ENCODE results near the gene SORT1. TPM values are rescaled to one million over a fixed set of nuclear protein-coding genes. Genes with fewer than 3 reads are reported as not detected.
A peak's percentile ranks its signal among the peaks of the same experiment; 100 is the strongest.

Gene SORT1
- total and polyA plus RNA-seq, 2 of the 8 experiments (the other 6 are each of a cell fraction or from before 2014, with no cell fraction given), result 18.7 to 69.6 TPM

GRCh38 chr1:109277434-109278204 is 120.1 kb downstream of the SORT1 start:
- Histone ChIP-seq H3K4me2 (ENCODE audit: insufficient read depth in 1 of 2, low read depth in 2 of 2, low read length in 2 of 2) (0 out of 4 replicates have a peak overlapping the region, but pooled peaks of 1 of the 2 experiments have one; percentile 19), H3K23ac (ENCODE audit: insufficient read length) (no peak overlapping the region), H2BK15ac (ENCODE audit: low read length) (no peak overlapping the region), H3K18ac (ENCODE audit: extremely low read depth, low read length) (no peak overlapping the region), H3K9ac (replicated peaks in 1 of 4; ENCODE audit: extremely low read depth in 1 of 4, low read depth in 3 of 4, low read length in 3 of 4) (no peak overlapping the region), H2BK120ac (replicated peaks; ENCODE audit: low read depth, low read length) (no peak overlapping the region), H3K27ac (ENCODE audit: low read depth, low read length) (0 out of 2 replicates have a peak overlapping the region, but pooled peaks have one; percentile 20), H2AK5ac (ENCODE audit: low read depth, low read length) (no peak overlapping the region), H2BK12ac (ENCODE audit: low read depth, low read length) (no peak overlapping the region), H3K79me1 (ENCODE audit: low read depth, low read length) (peaks cover 7% of the 10 kb centered on the region), H3K23me2 (ENCODE audit: low read depth, low read length) (peaks cover 6% of the 10 kb centered on the region; the same call in 1 of the 2 replicates), H4K91ac (replicated peaks; ENCODE audit: insufficient read length, low read length) (no peak overlapping the region), H3K79me2 (ENCODE audit: control insufficient read depth in 1 of 2, insufficient read depth in 2 of 2, low read length in 2 of 2) (peaks cover 0 to 15% of the 10 kb centered on the region in 2 experiments; a peak in 3 of 4 replicates), H3K36me3 (ENCODE audit: control insufficient read depth in 2 of 4, insufficient read depth in 4 of 4, low read length in 3 of 4) (peaks cover 10 to 22% (median 16%) of the 10 kb centered on the region in 4 experiments; a peak in 6 of 8 replicates), H3K4me3 (ENCODE audit: extremely low read depth in 1 of 4, insufficient read depth in 2 of 4, low read depth in 3 of 4, low read length in 4 of 4) (no peak overlapping the region), H3K27me3 (replicated peaks in 1 of 4; ENCODE audit: control insufficient read depth in 3 of 4, extremely low read depth in 1 of 4, insufficient read depth in 3 of 4, low read length in 3 of 4) (no peaks in the 10 kb centered on the region), H3K14ac (ENCODE audit: insufficient read length) (no peak overlapping the region), H2BK20ac (ENCODE audit: low read length) (no peak overlapping the region), H4K8ac (ENCODE audit: extremely low read depth, insufficient read depth, low read length) (no peak overlapping the region), H4K5ac (ENCODE audit: insufficient read length, low read depth, low read length) (no peak overlapping the region), H3K56ac (replicated peaks; ENCODE audit: insufficient read length, low read depth, low read length) (no peak overlapping the region), H2AFZ (ENCODE audit: low read length) (no peak overlapping the region), H3K9me3 (ENCODE audit: insufficient read depth in 2 of 2, low read depth in 1 of 2, low read length in 1 of 2) (no peaks in the 10 kb centered on the region), H4K20me1 (replicated peaks in 1 of 2; ENCODE audit: control insufficient read depth in 1 of 2, insufficient read depth in 2 of 2, low read length in 2 of 2) (peaks cover 0 to 3% of the 10 kb centered on the region in 2 experiments), H3K4me1 (replicated peaks in 1 of 4; ENCODE audit: control insufficient read depth in 3 of 4, insufficient read depth in 4 of 4, low read length in 3 of 4) (peaks cover 4 to 19% (median 10%) of the 10 kb centered on the region in 4 experiments; a peak in 6 of 7 replicates), H3K4ac (replicated peaks; ENCODE audit: insufficient read length, low read depth, low read length) (no peak overlapping the region), H2BK5ac (ENCODE audit: low read depth, low read length) (no peak overlapping the region)
- TF ChIP-seq SIN3A (conservative IDR thresholded peaks at IDR 0.05 in 1 of 2, IDR thresholded peaks at IDR 0.05 in 1 of 2; ENCODE audit: low read depth in 1 of 2, low read length in 2 of 2), result no peak
- TF ChIP-seq MAX (IDR thresholded peaks at IDR 0.05), result peak; percentile 61
- TF ChIP-seq, protein P1, sequence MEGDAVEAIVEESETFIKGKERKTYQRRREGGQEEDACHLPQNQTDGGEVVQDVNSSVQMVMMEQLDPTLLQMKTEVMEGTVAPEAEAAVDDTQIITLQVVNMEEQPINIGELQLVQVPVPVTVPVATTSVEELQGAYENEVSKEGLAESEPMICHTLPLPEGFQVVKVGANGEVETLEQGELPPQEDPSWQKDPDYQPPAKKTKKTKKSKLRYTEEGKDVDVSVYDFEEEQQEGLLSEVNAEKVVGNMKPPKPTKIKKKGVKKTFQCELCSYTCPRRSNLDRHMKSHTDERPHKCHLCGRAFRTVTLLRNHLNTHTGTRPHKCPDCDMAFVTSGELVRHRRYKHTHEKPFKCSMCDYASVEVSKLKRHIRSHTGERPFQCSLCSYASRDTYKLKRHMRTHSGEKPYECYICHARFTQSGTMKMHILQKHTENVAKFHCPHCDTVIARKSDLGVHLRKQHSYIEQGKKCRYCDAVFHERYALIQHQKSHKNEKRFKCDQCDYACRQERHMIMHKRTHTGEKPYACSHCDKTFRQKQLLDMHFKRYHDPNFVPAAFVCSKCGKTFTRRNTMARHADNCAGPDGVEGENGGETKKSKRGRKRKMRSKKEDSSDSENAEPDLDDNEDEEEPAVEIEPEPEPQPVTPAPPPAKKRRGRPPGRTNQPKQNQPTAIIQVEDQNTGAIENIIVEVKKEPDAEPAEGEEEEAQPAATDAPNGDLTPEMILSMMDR (IDR thresholded peaks at IDR 0.05; ENCODE audit: control extremely low read depth in 1 of 3, insufficient read depth in 1 of 3, low read depth in 1 of 3, low read length in 3 of 3), result peak; percentile 91 to 100 (median 99)
- no peak for TF ChIP-seq CEBPB (IDR thresholded peaks at IDR 0.05; ENCODE audit: low read depth, low read length)
- TF ChIP-seq RAD21 (IDR thresholded peaks at IDR 0.05 in 1 of 2, conservative IDR thresholded peaks at IDR 0.05 in 1 of 2; ENCODE audit: low read depth in 2 of 2, low read length in 2 of 2), result peak; percentile 88 to 89
- FAIRE-seq (no peak), DNase-seq (ENCODE audit: low read depth in 1 of 2, low spot score in 2 of 2) (peak; percentile 81 to 94)
- CTCF ChIA-PET (ENCODE audit: partially characterized antibody), result interaction anchor here (0.6 to 5.2 kb wide), 44 partner anchors 8 to 255 kb away, joined by 3 to 113 read pairs (median 5); partner anchors contain the start of genes CELSR2, MYBPHL, SARS1 and SORT1
- POLR2A ChIA-PET (ENCODE audit: partially characterized antibody), result interaction anchor here (0.9 to 2.9 kb wide), 13 partner anchors 8 to 123 kb away, joined by 3 to 17 read pairs (median 5); partner anchors contain the start of gene SORT1
- 63% methylated on average over 7 of the region's 7 CpGs; no CpG with 5 or more reads in 1 of the 2 experiments for WGBS, 2 experiments (ENCODE audit: extremely low coverage in 1 of 2, insufficient coverage in 1 of 2, insufficient read length in 1 of 2, insufficient replicate concordance in 2 of 2, low coverage in 1 of 2, low lambda C conversion rate in 2 of 2, missing lambda C conversion rate in 1 of 2)
